HCT116 (cell line): ENCODE measurements around the gene EXOSC10. TPM values are rescaled to one million over a fixed set of nuclear protein-coding genes. Genes with fewer than 3 reads are reported as not detected.

Experiments
- ATAC-seq: fragments of 200-7000 bp; cut with Tn5 transposase; 2 replicates; pipeline ENCODE4 v1.9.1; 2020; ENCODE audit warnings: mild to moderate bottlenecking, moderate library complexity
- BruUV-seq: library from RNA; stranded (reverse); fragments of 400-500 nt; replicated peaks from 2 replicates; lab custom pipeline; 2021; lab: Mats Ljungman, UMichigan
- CTCF ChIA-PET: fragments of 300-600 bp; sonication (Branson Sonifier 250); formaldehyde crosslinking; loops from one replicate; lab custom pipeline; 2021; ENCODE audit warnings: antibody characterized with exemption; lab: Charles Lee
- POLR2A ChIA-PET: fragments of 300-600, 350-600 bp; sonication (Branson Sonifier 250); formaldehyde crosslinking; loops from one replicate; lab custom pipeline; 2021; ENCODE audit warnings: antibody characterized with exemption; lab: Charles Lee
- RAD21 ChIA-PET, 2 experiments: fragments of 300-600 bp; sonication (Branson Sonifier 250); formaldehyde crosslinking; loops; one replicate each; lab custom pipeline; 2023; ENCODE audit warnings: low total read pairs in 2 of 2; ENCODE audit not compliant: uncharacterized antibody in 2 of 2, unreplicated experiment in 2 of 2, low non-redundant PET in 1 of 2; lab: Charles Lee
- DNase-seq: peaks from one replicate; pipeline ENCODE4 v3.0.0-alpha.2; 2010; ENCODE audit warnings: low read depth, low spot score
- H2AFZ ChIP-seq: fragments of 200-600 bp; shearing (Covaris generic), sonication (generic); 2 replicates; pipeline ENCODE4 v1.6.1; 2017; ENCODE audit warnings: low read depth, mixed run types, mixed read lengths, antibody characterized with exemption, low read length; ENCODE audit not compliant: poor library complexity, severe bottlenecking
- H3K27ac ChIP-seq: 2 replicates; pipeline ENCODE4 v1.5.1; 2012; ENCODE audit warnings: low read depth, low read length
- H3K27me3 ChIP-seq: fragments of 200-600 bp; sonication (generic); 2 replicates; pipeline ENCODE4 v1.6.1; 2016; ENCODE audit warnings: mixed run types, low read length, mixed read lengths; ENCODE audit not compliant: insufficient read depth
- H3K36me3 ChIP-seq, 2 experiments: fragments of 200-500 bp in 1 of 2; fragments of 200-600 bp in 1 of 2; sonication (Bioruptor generic) in 1 of 2; sonication (generic) in 1 of 2; 2 replicates each; pipeline versions ENCODE4 v1.5.1 to v1.6.1; 2014 to 2016; ENCODE audit warnings: low read length in 2 of 2, inconsistent platforms in 1 of 2, mixed read lengths in 1 of 2, mixed run types in 1 of 2; ENCODE audit not compliant: insufficient read depth in 2 of 2, control insufficient read depth in 1 of 2
- H3K4me1 ChIP-seq, 2 experiments: fragments of 200-600 bp in 1 of 2; sonication (generic) in 1 of 2; 2 replicates each; pipeline versions ENCODE4 v1.5.1 to v1.6.1; 2012 to 2017; ENCODE audit warnings: low read length in 2 of 2, inconsistent platforms in 1 of 2, mild to moderate bottlenecking in 1 of 2, mixed read lengths in 1 of 2, mixed run types in 1 of 2, moderate library complexity in 1 of 2; ENCODE audit not compliant: insufficient read depth in 2 of 2, control insufficient read depth in 1 of 2
- H3K4me2 ChIP-seq: fragments of 200-600 bp; sonication (generic); 2 replicates; pipeline ENCODE4 v1.6.1; 2017; ENCODE audit warnings: mixed run types, low read length, mixed read lengths
- H3K4me3 ChIP-seq, 2 experiments: fragments of 200-600 bp in 1 of 2; sonication (generic) in 1 of 2; replicated peaks in 1 of 2; 2 replicates each; pipeline ENCODE4 v1.5.1; 2011 to 2016; ENCODE audit warnings: low read length in 2 of 2, control low read depth in 1 of 2, low read depth in 1 of 2, mild to moderate bottlenecking in 1 of 2, mixed read lengths in 1 of 2, mixed run types in 1 of 2
- H3K79me2 ChIP-seq: fragments of 200-600 bp; sonication (generic); 2 replicates; pipeline ENCODE4 v1.6.1; 2017; ENCODE audit warnings: mild to moderate bottlenecking, mixed run types, low read length, moderate library complexity, mixed read lengths; ENCODE audit not compliant: insufficient read depth
- H3K9ac ChIP-seq: fragments of 200-600 bp; sonication (generic); 2 replicates; pipeline ENCODE4 v1.6.1; 2016; ENCODE audit warnings: low read length, mixed read lengths
- H3K9me2 ChIP-seq: fragments of 200-600 bp; sonication (generic), shearing (Covaris generic); 2 replicates; pipeline ENCODE4 v1.6.1; 2017; ENCODE audit warnings: mixed run types, mild to moderate bottlenecking, moderate library complexity; ENCODE audit not compliant: insufficient read depth
- H3K9me3 ChIP-seq, 2 experiments: fragments of 200-500 bp in 1 of 2; fragments of 200-600 bp in 1 of 2; sonication (Bioruptor generic) in 1 of 2; sonication (generic) in 1 of 2; 2 replicates each; pipeline ENCODE4 v1.6.1; 2014 to 2017; ENCODE audit warnings: low read length in 2 of 2, mixed read lengths in 2 of 2, inconsistent platforms in 1 of 2, low read depth in 1 of 2, mild to moderate bottlenecking in 1 of 2, mixed run types in 1 of 2, moderate library complexity in 1 of 2; ENCODE audit not compliant: control insufficient read depth in 1 of 2, insufficient read depth in 1 of 2
- H4K20me1 ChIP-seq: fragments of 200-600 bp; sonication (generic), shearing (Covaris generic); 2 replicates; pipeline ENCODE4 v1.6.1; 2017; ENCODE audit warnings: mixed run types, mild to moderate bottlenecking, moderate library complexity; ENCODE audit not compliant: insufficient read depth
- CBX3 ChIP-seq: IDR thresholded peaks from 2 replicates; pipeline ENCODE4 v1.6.1; 2012; ENCODE audit warnings: low read depth
- CTCF ChIP-seq, 3 experiments: fragments of 200-600 bp in 1 of 3; sonication (generic) in 1 of 3; IDR thresholded peaks in 2 of 3; conservative IDR thresholded peaks in 1 of 3; 2 replicates each; pipeline ENCODE4 v1.5.1; 2012 to 2017; ENCODE audit warnings: low read depth in 2 of 3, low read length in 2 of 3, antibody characterized with exemption in 1 of 3, borderline replicate concordance in 1 of 3, control low read depth in 1 of 3, mild to moderate bottlenecking in 1 of 3, mixed read lengths in 1 of 3, mixed run types in 1 of 3, moderate library complexity in 1 of 3; ENCODE audit not compliant: insufficient read depth in 1 of 3
- EGR1 ChIP-seq: IDR thresholded peaks from 2 replicates; pipeline ENCODE4 v1.6.1; 2012; ENCODE audit warnings: low read depth
- ELF1 ChIP-seq: IDR thresholded peaks from 2 replicates; pipeline ENCODE4 v1.6.1; 2012; ENCODE audit warnings: low read depth, borderline replicate concordance
- FOSL1 ChIP-seq: IDR thresholded peaks from 2 replicates; pipeline ENCODE4 v1.6.1; 2012; ENCODE audit warnings: low read depth
- MAX ChIP-seq: IDR thresholded peaks from 2 replicates; pipeline ENCODE4 v1.6.1; 2012
- POLR2A ChIP-seq: IDR thresholded peaks from 2 replicates; pipeline ENCODE4 v1.7.0; 2011; ENCODE audit warnings: borderline replicate concordance; ENCODE audit not compliant: insufficient read depth, insufficient read length; ENCODE audit errors: extremely low read depth
- POLR2AphosphoS5 ChIP-seq: IDR thresholded peaks from 2 replicates; pipeline ENCODE4 v1.6.1; 2011; ENCODE audit warnings: mild to moderate bottlenecking, low read depth, low read length, moderate library complexity
- SIN3A ChIP-seq: IDR thresholded peaks from 2 replicates; pipeline ENCODE4 v1.6.1; 2012; ENCODE audit warnings: low read depth
- SP1 ChIP-seq: IDR thresholded peaks from 2 replicates; pipeline ENCODE4 v1.6.1; 2012; ENCODE audit warnings: low read depth
- YY1 ChIP-seq: IDR thresholded peaks from 2 replicates; pipeline ENCODE4 v1.6.1; 2011; ENCODE audit warnings: low read length, low read depth, moderate library complexity, mild to moderate bottlenecking; ENCODE audit not compliant: insufficient replicate concordance; ENCODE audit errors: extremely low read depth
- intact Hi-C: fragments of 100-400 bp; cut with micrococcal nuclease; formaldehyde crosslinking; loops from 2 replicates; pipeline ENCODE4 v1.10.0; 2022
- total RNA-seq: library from RNA; stranded (reverse); gene quantifications from one replicate; pipeline ENCODE4 v1.2.1, GENCODE V29; 2021; ENCODE audit not compliant: unreplicated experiment

EXOSC10 gene
- total RNA-seq, 1 experiment from 2014 or later = 80.7 TPM

GRCh38 chr1:11061652-11062365 is 37.9 kb downstream of the EXOSC10 start:
- Histone ChIP-seq H4K20me1 (no peaks in the 10 kb centered on the region), H3K9ac (no peak overlapping the region), H2AFZ (no peak overlapping the region), H3K4me2 (no peak overlapping the region), H3K9me2 (no peaks in the 10 kb centered on the region), H3K9me3 (no peaks in the 10 kb centered on the region), H3K27me3 (no peaks in the 10 kb centered on the region), H3K4me3 (no peak overlapping the region), H3K79me2 (peaks cover 37% of the 10 kb centered on the region), H3K36me3 (peaks cover 17 to 27% of the 10 kb centered on the region in 2 experiments; a peak in 2 of 4 replicates), H3K27ac (peak overlapping the region; percentile 23; the same call in 1 of the 2 replicates), H3K4me1 (peaks cover 6 to 25% of the 10 kb centered on the region in 2 experiments; a peak in 3 of 4 replicates)
- DNase-seq (no peak), ATAC-seq (no peak)
- BruUV-seq = no TSS peak
- ChIA-PET CTCF (interaction anchor here (1.5 to 1.8 kb wide), 2 partner anchors 24 to 584 kb away, joined by 3 to 6 read pairs; no protein-coding TSS in a partner anchor), RAD21 (interaction anchor here in 1 of 2 experiments (0.6 kb wide), 1 partner anchor 87 kb away, joined by 3 read pairs; no protein-coding TSS in a partner anchor), POLR2A (no interaction called here)
- TF ChIP-seq FOSL1 = no peak
- TF ChIP-seq YY1 = no peak
- no peak for TF ChIP-seq POLR2A
- TF ChIP-seq EGR1 = no peak
- TF ChIP-seq ELF1 = no peak
- intact Hi-C loops = no loop called here

- H3K27me3 ChIP-seq = no peaks in the 10 kb centered on the region
- H3K4me1 ChIP-seq = peaks cover 6 to 25% of the 10 kb centered on the region in 2 experiments; a peak in 3 of 4 replicates
- ATAC-seq = peak; percentile 95
- DNase-seq = peak; percentile 66
- ChIA-PET RAD21 (no interaction called here), POLR2A (interaction anchor here (0.8 kb wide), 1 partner anchor 23 kb away, joined by 3 read pairs; no protein-coding TSS in a partner anchor), CTCF (interaction anchor here (1.9 kb wide), 1 partner anchor 22 kb away, joined by 17 read pairs; no protein-coding TSS in a partner anchor)
- no peak within 1 kb of the TSS for H2AFZ ChIP-seq
- peaks cover 44% of the 10 kb centered on the region for H3K79me2 ChIP-seq
- H3K9me2 ChIP-seq = no peaks in the 10 kb centered on the region
- H3K9me3 ChIP-seq = no peaks in the 10 kb centered on the region
- peak within 1 kb of the TSS; percentile 95 for H3K4me2 ChIP-seq
- TSS peak; percentile 85 for BruUV-seq
- intact Hi-C loops = no loop called here
- peak within 1 kb of the TSS; percentile 90 for H3K27ac ChIP-seq
- no peaks in the 10 kb centered on the region for H4K20me1 ChIP-seq
- peak within 1 kb of the TSS; percentile 93 to 98 for H3K4me3 ChIP-seq
- peak within 1 kb of the TSS; percentile 90 for H3K9ac ChIP-seq
- H3K36me3 ChIP-seq = peaks cover 7 to 34% of the 10 kb centered on the region in 2 experiments; a peak in 2 of 4 replicates
- peak; percentile 27 for TF ChIP-seq POLR2A
- peak; percentile 11 for TF ChIP-seq YY1
- no peak for TF ChIP-seq CBX3
- peak; percentile 74 for TF ChIP-seq POLR2AphosphoS5
- TF ChIP-seq CTCF (IDR thresholded peaks at IDR 0.05 in 2 of 3, conservative IDR thresholded peaks at IDR 0.05 in 1 of 3; ENCODE audit: borderline replicate concordance in 1 of 3, insufficient read depth in 1 of 3, low read depth in 2 of 3, low read length in 2 of 3) = peak in 1 of 3 experiments; percentile 15; a peak in 1 of 6 replicates
- TF ChIP-seq SP1 = peak; percentile 71
- peak; percentile 90 for TF ChIP-seq SIN3A
- peak; percentile 92 for TF ChIP-seq MAX
Measured at GRCh38 chr1:11059968-11060830, 39.5 kb downstream of the EXOSC10 start, which contains the start of gene SRM. TSS of gene SRM (minus strand) at chr1:11060018. CDS start at chr1:11059943, 75 bp downstream.
